Inflammatory macrophage treated with lipopolysaccharide for 1 hour (primary cell): ENCODE data around the gene UBE2QL1.

Experiments
- DNase-seq, 2 donors: peaks; one replicate each; pipeline ENCODE4 v3.0.0-alpha.2; 2020 to 2022

Gene UBE2QL1, protein sequence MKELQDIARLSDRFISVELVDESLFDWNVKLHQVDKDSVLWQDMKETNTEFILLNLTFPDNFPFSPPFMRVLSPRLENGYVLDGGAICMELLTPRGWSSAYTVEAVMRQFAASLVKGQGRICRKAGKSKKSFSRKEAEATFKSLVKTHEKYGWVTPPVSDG

DNA sequence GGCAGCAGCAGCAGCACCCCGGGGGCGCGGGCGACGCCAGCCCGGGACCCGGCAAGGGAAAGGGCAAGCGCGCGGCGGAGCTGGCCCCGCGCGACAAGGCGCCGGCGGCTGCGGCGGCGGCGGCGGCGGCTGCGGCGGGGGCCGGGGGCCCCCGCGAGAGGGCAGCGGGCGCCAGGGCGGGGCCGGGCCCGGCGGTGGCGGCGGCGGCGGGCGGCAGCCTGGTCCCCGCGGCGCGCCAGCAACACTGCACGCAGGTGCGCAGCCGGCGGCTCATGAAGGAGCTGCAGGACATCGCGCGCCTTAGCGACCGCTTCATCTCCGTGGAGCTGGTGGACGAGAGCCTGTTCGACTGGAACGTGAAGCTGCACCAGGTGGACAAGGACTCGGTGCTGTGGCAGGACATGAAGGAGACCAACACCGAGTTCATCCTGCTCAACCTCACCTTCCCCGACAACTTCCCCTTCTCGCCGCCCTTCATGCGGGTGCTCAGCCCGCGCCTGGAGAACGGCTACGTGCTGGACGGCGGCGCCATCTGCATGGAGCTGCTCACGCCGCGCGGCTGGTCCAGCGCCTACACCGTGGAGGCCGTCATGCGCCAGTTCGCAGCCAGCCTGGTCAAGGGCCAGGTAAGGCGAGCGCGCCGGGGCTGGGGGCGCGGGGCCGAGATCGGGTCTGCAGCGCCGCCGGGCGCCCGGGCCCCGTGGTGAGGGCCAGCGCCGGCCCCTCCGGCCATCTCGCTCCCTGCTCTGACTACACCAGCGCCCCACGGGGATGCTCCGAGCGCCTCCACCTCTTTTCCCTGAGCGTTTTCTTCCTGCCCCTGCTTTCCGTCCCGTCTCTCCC lies at the start of gene UBE2QL1:
Gene UBE2QL1 (plus strand): TSS at position 238 of the 843 bp plus-strand sequence. CDS start 35 bp downstream, at position 273.
- DNase-seq: no peak

DNA sequence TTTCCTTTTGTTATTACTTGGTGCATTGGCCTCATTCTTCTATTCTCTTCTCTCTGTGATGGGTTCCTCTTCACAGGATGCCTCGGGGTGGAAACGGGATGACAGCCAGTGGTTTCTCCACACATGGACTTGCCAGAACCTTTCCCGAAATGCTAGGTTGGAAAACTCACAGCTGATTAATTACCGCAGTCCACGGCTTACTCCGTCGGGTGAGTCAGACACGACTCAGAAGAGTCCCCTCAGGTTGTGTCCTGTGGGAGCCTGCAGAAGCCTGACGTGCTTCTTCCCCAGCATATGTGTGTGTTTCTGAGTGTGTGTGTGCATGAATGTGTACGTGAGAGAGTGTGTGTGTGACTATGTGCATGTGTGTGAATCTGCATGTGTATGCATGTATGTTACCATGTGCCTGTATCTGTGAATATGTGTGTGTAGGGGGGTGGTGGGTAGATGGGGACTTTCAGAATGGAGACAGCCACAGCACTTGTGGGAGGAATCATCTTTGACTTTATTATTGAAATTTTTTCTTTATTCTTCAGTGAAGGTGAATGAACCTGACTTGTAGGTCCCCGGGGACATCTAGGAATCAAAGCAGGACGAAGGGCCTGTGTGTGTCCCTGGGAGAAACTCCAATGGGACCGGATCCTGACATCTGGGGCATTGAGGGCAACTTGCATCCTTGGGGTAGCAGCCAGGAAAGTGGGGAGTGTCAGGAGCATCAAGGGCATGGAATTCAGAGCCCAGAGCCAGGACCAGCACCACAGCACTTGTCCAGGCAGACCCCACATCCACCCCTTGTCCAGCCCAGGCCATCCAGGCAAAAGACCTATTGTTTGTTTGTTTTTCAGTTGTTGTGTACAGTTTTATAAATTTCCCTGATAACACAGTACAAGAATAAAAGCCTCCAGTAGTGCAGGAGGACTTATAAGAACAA lies 48.4 kb upstream of the UBE2QL1 start:
- no peak for DNase-seq

DNA sequence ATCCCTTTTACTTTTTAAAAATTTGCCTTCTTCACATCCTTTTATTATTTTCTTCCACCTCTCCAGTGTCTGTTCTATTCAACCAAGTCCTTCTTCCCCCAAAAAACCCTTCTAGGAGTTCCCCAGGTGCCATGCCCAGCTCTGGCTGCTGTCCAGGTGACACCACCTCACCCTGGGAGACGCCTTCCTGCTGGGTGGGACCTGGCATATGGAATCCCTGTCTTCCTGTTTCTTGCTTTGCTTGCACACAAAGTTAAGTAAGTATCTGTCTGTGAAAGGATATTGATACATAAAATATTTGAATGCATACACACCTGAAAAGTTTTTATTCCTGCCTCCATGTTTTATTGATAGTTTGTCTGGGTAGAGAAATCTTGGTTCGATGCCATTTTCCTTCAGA lies 47.2 kb upstream of the UBE2QL1 start:
- no peak for DNase-seq

DNA sequence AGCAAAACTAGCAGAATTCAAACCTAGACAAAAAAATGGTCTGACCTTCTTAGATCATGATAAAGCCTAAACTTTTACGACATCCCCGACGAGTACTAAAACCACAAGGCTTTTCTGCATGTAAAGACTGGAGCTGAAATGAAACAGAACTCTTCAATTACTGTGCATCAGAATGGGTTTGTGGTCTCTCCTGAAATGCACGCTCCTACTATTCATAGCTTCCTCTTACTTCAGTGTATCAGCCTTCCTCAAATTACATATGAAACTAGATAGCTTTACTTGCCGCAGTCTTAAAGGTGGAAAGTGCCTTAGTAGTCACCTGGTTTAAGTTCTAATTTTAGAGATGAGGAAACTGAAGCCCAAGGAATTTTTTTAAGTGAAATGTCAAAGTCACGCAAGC lies 45.7 kb upstream of the UBE2QL1 start:
- no peak for DNase-seq

GRCh38 chr5:6403416-6403815 lies 45.2 kb upstream of the UBE2QL1 start:
- DNase-seq: no peak

DNA sequence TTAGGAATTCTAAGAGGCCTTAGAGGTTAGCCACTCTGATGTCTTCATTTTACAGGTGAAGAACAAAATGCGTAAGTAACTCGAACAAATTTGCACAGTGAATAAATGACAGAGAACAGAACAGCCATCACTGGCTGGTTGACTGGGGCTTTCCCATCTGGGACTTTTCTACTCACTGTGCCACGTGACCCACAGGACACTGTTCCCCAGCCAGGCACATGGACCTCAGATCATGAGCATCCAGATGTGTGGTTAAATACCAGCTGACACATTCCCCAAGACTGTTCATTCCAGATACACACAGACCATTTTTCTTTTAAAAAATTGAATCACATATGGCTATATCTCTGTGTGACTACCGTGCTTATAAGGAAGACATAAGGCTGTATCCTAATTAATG lies 44.5 kb upstream of the UBE2QL1 start:
- peak in 1 of 2 donors; percentile 4 for DNase-seq

DNA sequence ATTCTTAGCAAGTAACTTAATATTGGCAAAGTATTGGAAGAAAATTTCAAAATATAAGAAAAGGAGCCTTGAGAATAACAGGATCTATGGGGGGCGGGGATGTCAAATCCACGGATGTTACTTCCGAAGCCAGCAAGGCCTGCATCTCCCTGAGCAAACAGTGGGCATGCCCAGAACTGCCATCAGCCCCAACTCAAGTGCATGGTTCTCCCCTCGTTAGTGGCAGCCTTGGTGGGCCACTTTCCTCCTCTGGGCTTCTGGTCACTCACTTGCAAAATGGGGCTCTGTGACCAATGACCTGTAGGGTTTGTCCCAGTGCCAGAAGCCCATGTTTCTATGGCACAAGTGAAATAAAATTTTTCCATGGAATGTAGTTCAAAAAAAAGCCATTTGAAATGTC lies 43.1 kb upstream of the UBE2QL1 start:
- DNase-seq: no peak

DNA sequence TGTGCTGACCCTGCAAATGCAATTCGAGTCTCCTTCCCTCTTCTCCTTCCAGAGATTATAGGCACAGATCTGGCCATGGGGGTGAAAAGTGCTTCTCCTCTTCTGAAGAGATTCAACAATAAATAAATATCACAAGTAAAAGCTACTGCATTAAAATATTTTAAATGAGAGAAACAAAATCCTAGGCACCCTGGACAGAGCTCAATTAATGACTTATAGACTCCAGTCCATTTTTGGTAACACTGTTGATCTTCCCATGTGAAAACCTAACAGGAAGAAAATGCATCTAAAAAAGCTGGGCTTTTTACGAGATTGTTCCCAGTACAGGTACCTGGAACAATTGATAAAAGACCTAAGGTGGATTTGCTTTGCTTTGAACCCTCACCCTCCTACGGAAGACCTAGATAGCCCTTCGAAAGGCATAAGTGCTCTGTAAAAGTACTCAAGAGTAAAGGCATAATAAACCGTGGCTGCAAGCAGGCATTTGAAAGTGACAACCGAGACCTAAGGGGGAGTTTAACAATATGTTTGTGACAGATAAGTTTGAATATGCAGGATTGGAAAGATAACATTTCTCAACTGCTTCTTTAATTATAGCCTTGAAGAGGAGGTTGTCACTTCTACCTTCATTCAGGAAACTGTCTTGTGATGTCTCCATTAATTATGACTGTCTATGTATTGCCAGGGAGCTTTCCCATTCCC lies 41.0 kb upstream of the UBE2QL1 start:
- no peak for DNase-seq

DNA sequence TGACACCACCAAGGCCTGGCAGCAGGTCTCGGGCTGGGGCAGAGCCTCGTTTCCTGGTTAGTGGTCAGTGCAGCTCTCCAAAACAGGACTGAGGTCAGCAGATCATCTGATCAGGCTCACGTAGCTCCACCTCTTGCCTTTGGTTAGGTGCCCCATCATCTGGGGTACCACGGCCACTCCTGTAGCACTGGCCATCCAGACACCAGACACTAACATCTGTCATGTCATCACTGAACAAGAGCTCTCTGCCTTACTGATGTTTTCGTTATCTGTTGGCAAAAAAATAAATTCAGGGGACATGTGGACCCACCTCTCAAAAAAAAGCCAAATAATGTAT lies 40.4 kb upstream of the UBE2QL1 start:
- DNase-seq: no peak

- no peak for DNase-seq
Observed at GRCh38 chr5:6408627-6409446, 39.8 kb upstream of the UBE2QL1 start.

DNA sequence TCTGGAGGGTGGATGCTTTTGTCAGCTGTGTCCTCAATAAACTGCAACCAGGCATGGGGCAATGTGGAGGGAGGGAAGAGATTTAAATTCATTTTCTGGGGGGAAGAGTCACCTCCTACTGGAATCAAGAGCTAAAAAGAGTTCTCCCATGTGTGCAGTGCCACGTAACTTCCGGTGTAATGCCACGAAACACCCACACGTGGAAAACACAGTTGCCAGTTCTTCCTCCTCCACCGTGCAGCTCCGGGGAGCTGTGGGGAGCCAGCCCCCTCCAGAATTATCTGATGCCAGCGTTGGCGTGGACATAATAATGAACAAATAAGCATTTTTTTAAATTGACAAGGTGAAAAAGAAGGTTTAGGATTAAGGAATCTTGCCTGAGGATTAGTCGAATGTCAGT lies 38.2 kb upstream of the UBE2QL1 start:
- DNase-seq: no peak

DNA sequence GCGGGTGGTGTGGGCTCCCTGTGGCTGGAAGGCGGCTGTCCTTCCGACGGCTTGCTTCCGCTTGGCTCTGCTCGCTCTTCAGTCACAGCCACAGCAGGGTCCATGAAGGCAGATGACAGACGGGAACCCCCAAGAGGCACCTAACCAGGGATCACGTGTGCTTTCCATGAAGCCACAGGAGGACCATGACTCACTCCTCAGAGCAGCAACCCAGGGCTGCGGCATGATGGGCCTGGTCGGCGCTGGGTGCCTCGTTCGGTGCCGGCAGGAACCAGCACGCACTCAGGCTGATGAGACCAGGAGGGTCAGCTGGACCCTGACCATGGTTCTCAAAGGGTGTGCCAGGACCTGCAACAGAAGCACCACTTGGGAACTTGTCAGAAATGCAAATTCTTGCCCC lies 37.5 kb upstream of the UBE2QL1 start:
- DNase-seq: no peak

DNA sequence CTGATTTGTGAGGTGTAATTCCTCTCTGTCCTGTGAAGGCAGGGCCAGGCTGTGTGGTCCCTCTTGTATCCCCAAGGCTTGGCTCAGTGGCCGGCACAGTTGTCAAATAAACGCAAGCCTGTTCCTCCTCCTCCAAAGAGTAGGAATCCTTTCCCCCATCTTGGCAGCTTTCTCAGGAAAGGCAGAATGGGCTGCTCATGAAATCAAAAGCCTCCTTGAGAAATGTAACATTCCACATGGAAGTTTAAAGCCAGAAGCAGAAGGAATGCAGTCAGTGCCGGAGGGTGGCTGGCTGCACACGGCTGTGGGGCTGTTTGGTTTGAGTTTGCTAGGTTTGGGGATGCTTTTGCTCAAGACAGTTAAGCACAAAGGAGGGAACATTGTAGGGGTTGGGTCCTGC lies 35.8 kb upstream of the UBE2QL1 start:
- no peak for DNase-seq

GRCh38 chr5:6417657-6418056 lies 31.0 kb upstream of the UBE2QL1 start:
- no peak for DNase-seq

GRCh38 chr5:6418679-6419276 lies 29.9 kb upstream of the UBE2QL1 start:
- no peak for DNase-seq

DNA sequence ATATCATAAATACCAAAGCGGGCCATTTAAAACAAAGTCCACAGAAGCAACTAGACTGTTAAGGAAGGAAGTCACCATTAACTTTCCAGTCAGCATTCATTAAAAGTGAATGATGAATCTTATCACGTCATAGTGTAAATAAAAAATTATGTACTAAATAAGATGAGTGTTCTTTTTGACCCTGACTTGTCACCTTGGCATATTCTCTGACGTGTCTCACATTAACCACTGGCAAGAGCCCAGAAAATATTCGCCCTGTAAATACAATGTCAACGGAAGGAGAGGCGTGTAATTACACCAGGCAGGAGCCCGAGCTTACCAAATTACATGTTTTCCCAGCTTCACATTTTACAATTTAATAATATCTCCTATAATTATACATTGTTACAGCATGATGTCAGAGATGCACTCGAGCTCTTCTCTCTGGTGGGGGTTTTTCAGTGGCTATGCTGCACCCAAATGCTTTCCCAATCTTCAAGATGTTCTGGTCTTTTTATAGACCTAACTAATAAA lies 29.3 kb upstream of the UBE2QL1 start:
- no peak for DNase-seq

DNA sequence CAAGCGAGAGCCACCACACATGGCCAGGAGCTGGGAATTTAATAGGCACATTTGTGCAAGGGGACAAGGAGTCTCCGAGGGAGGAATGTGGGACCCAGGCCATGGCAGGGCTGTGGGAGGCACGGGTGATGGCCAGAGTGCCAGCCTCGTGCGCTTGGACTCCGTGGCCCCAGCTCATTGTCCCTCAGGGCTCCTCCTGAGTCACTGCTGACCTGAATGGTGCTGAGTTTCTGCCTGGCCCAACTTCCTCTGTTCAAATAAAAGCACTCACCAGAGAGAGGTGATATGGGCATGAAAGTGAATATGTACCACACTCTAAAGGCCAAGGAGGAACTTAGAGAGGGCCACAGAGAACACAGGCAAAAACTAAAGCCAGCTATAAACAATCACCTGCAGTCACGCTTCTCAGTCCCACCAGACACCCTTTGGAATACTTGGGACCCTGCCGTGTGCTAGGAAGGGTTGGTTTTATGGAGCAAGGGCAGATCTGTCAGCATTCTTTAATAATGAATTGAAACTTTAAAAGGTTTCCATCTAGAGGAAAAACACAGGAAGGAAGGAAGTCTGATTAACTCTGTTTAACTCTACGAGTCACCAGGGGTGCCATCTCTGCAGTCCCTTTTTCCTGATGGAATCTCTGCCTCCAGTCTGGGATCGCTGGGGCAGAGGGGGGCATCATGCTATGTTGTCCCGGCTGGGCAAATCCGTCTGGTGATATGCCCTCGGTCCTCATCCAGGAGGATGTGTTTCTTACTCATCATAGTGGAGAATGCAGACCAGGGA lies 25.1 kb upstream of the UBE2QL1 start:
- DNase-seq: no peak

- no peak for DNase-seq
Observed at GRCh38 chr5:6424110-6424659, 24.5 kb upstream of the UBE2QL1 start.

GRCh38 chr5:6424700-6425099 lies 24.0 kb upstream of the UBE2QL1 start:
- no peak for DNase-seq

GRCh38 chr5:6427694-6428093 lies 21.0 kb upstream of the UBE2QL1 start:
- no peak for DNase-seq
